ENCODE results near the gene NSG2.

NSG2 gene

DNA sequence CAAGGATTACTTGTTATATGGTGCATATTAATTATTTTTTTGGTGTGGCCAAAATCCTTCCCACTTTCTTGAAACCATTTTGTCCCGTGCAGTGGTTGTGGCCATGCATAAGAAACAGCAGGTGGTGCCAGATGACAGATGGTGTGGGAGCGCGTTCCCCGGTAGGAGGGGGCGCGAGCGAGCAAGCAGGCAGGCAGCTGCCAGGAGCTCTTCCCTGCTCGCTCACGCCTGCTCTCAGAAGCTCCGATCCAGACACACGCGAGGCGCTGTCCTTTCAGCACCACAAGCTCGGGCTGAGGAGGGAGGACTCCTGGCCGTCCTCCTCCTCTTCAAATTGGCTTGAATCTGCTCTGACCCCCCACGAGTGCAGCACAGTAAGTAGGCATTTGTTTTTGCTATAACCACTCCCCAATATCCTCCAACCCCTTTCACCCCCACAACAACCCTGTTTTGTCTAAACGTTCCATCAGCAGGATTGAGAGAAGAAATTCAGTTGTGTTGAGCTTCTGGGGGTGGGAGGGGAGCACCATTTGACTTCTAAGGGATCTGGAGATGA is at the start of gene NSG2:
NSG2 (plus strand) TSS at position 237 of the 556 bp plus-strand sequence. CDS start 1,050 bp downstream, outside the sequence.
- peak; percentile 47 for DNase-seq

GRCh38 chr5:173997331-173997730 is 48.2 kb upstream of the NSG2 start:
- no peak for DNase-seq

GRCh38 chr5:173998531-173998930 is 47.0 kb upstream of the NSG2 start:
- no peak for DNase-seq

DNA sequence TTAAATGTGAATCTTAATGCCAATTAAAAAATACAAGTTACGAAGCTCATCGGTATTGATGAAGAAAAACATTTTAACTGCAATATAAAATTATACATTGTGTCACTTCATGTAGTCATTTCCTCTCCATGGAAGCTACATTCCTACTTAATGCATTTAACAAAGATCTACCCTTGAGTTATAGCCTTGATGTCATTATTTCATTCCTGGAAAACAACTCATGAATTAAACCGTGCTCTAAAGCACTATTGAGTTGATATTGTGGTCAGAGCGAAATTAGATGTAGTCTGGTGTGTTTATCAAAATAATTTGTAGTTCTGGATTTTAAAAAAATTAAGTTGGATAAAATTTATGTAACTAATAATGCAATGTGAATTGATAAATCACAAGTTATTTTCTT is 45.4 kb upstream of the NSG2 start:
- no peak for DNase-seq

DNA sequence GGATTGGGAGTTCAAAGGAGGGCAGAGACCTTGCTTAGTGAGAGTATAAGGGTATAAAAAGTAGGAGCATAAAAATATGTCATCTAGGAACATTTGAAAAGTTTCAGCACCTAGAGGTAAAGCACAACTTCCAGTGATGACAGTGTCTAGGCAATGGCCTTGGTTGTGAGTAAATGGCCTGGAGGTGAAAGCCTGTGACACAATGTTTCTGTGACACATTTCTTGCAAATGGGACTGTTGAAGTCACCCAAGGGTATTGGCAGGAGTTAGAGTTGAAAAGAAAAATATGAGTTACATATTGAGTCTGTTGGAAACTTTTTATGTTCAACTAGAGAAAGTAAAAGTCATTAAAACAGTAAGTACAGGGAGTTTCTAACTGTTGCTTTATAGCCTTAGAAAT is 41.7 kb upstream of the NSG2 start:
- no peak for DNase-seq

DNA sequence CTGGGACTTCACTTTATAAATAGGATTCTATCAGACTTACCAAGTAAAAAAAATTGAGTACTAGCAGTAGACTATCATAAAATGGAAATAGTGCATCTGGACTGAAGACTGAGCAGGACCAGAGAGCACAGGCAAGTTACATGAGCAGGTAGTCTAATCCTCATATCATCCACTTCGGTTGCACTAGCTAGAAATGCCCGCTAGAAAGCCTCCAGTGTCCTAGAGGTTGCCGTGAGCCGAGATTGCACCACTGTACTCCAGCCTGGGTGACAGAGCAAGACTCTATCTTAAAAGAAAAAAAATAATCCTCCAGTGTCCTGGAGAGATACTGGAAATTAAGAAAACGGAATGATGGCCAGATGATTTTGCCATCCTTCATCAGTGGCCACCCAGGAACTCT is 36.6 kb upstream of the NSG2 start:
- DNase-seq: no peak

GRCh38 chr5:174010365-174010764 is 35.1 kb upstream of the NSG2 start:
- no peak for DNase-seq

GRCh38 chr5:174011441-174011840 is 34.1 kb upstream of the NSG2 start:
- no peak for DNase-seq

DNA sequence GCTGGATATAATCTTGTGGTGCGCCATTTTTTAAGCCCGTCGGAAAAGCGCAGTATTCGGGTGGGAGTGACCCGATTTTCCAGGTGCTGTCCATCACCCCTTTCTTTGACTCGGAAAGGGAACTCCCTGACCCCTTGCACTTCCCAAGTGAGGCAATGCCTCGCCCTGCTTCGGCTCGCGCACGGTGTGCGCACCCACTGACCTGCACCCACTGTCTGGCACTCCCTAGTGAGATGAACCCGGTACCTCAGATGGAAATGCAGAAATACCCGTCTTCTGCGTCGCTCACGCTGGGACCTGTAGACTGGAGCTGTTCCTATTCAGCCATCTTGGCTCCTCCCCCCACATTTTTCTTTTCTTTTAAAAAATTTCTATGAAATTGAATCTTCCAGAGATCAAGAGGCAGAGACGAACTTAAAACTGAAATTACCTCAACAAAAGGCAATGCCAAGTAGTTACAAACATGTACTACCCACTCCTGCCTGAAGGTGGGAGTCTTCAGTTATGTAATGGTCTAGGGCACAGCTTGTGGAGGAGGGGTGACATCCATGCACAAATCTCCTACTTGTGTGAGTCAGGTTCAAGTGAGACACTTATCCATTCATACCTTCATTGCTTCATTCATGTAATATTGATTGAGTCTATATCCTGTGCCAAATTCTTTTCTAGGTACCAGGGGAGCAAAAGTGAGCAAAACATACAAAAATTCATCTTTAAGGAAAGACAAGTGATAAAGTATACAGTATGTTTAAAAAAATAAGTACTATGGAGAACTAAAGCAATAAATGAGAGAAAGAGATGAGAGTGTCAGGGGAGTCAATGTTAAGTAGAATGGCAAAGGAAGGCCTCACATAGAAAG is 25.2 kb upstream of the NSG2 start:
- DNase-seq: peak; percentile 28

- no peak for DNase-seq
Observed at GRCh38 chr5:174020928-174021304, 24.6 kb upstream of the NSG2 start.

- DNase-seq: no peak
Observed at GRCh38 chr5:174022384-174023095, 23.0 kb upstream of the NSG2 start.

- DNase-seq: no peak
Observed at GRCh38 chr5:174030286-174030685, 15.2 kb upstream of the NSG2 start.

- no peak for DNase-seq
Observed at GRCh38 chr5:174044466-174045254, 846 bp upstream of the NSG2 start.

- no peak for DNase-seq
Observed at GRCh38 chr5:174046558-174046957, 1.1 kb downstream of the NSG2 start.

GRCh38 chr5:174047472-174048099 is 2.1 kb downstream of the NSG2 start:
- no peak for DNase-seq

GRCh38 chr5:174052636-174053035 is 7.1 kb downstream of the NSG2 start:
- no peak for DNase-seq

DNA sequence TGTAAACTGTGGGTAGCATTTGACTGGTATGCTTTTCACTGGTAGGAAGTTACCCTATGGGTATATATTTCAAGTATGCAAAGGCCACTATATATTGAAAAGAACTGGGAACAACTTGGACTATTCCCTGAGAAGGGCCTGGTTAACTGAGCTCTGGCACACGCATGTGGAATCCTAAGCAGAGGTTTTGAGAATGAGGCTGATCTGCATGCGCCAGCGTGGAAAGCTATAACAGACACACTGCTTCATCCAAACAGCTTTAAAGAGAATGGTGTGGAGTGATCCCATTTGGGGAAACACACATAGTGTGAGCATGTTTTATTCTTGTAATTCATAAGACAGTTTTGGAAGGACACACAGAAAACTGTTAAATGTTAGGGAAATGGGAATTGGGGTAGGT is 8.4 kb downstream of the NSG2 start:
- DNase-seq: no peak

- DNase-seq: no peak
Observed at GRCh38 chr5:174056064-174056847, 10.8 kb downstream of the NSG2 start.

GRCh38 chr5:174057206-174057605 is 11.7 kb downstream of the NSG2 start:
- no peak for DNase-seq

DNA sequence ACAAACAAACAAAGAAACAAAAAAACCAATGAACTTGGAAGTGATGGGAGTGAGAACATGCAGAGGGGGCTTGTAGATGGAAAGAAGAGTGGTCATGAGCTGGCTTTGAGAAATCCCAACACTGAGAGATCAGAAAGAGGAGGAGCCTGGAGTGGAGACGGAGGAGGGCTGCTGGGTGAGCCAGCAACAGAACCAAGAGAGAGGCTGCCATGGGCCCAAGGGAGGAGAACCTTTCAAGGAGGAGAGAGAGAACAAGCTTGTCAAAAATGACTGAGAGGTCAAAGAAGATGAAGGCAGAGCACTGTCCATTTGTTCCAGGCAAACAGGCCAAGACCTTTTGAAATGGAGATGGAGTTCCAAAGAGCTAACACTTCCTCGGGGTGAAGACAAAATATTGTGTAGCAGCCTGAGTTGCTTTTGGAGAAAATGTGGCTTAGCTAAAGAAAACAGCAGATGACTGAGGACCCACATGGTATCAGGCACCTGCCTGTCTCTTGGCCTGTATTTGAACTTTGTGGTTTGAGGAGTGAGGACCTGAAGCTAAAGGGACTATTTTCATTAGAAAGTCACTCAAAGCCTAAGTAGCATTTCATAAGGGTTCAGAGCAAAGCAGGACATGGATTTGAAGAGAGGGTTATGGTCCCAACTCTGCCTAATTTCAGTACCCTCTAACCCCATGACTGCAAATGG is 13.1 kb downstream of the NSG2 start:
- DNase-seq: no peak

GRCh38 chr5:174059247-174059646 is 13.7 kb downstream of the NSG2 start:
- DNase-seq: no peak
